ENCODE data around the gene OVOL1.
"Not testable (repeated sequence)": the region's sequence is repeated elsewhere in the genome, so short reads cannot be mapped to it uniquely, and the experiment has no call there.

Gene OVOL1

DNA sequence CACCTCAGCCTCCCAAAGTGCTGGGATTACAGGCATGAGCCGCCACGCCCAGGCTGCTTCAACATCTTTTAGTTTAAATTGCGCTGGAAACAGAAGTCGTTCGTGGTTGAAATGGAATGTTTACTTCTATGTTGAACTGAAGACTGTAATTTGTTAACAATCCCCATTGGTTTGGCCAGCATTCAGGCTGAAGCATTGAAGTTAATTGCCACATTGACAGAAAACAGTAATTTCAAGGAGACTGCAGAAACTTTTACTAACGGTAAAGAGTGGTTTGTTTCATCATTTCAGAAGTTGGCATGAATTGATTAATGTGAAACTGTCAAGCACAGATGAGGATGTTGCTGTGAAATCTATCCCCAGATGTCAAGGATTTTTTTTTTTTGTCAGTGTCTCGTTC is 20.3 kb upstream of the OVOL1 start:
- TF ChIP-seq, protein P1, sequence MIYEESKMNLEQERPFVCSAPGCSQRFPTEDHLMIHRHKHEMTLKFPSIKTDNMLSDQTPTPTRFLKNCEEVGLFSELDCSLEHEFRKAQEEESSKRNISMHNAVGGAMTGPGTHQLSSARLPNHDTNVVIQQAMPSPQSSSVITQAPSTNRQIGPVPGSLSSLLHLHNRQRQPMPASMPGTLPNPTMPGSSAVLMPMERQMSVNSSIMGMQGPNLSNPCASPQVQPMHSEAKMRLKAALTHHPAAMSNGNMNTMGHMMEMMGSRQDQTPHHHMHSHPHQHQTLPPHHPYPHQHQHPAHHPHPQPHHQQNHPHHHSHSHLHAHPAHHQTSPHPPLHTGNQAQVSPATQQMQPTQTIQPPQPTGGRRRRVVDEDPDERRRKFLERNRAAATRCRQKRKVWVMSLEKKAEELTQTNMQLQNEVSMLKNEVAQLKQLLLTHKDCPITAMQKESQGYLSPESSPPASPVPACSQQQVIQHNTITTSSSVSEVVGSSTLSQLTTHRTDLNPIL (CRISPR knock-in tag; IDR thresholded peaks at IDR 0.05; ENCODE audit: low read depth): no peak
- TF ChIP-seq, protein P2, sequence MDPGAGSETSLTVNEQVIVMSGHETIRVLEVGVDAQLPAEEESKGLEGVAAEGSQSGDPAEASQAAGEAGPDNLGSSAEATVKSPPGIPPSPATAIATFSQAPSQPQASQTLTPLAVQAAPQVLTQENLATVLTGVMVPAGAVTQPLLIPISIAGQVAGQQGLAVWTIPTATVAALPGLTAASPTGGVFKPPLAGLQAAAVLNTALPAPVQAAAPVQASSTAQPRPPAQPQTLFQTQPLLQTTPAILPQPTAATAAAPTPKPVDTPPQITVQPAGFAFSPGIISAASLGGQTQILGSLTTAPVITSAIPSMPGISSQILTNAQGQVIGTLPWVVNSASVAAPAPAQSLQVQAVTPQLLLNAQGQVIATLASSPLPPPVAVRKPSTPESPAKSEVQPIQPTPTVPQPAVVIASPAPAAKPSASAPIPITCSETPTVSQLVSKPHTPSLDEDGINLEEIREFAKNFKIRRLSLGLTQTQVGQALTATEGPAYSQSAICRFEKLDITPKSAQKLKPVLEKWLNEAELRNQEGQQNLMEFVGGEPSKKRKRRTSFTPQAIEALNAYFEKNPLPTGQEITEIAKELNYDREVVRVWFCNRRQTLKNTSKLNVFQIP (CRISPR knock-in tag; IDR thresholded peaks at IDR 0.05; ENCODE audit: borderline replicate concordance, low read depth): no peak
- TF ChIP-seq, protein P3, sequence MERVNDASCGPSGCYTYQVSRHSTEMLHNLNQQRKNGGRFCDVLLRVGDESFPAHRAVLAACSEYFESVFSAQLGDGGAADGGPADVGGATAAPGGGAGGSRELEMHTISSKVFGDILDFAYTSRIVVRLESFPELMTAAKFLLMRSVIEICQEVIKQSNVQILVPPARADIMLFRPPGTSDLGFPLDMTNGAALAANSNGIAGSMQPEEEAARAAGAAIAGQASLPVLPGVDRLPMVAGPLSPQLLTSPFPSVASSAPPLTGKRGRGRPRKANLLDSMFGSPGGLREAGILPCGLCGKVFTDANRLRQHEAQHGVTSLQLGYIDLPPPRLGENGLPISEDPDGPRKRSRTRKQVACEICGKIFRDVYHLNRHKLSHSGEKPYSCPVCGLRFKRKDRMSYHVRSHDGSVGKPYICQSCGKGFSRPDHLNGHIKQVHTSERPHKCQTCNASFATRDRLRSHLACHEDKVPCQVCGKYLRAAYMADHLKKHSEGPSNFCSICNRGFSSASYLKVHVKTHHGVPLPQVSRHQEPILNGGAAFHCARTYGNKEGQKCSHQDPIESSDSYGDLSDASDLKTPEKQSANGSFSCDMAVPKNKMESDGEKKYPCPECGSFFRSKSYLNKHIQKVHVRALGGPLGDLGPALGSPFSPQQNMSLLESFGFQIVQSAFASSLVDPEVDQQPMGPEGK (CRISPR knock-in tag; IDR thresholded peaks at IDR 0.05; ENCODE audit: borderline replicate concordance): no peak
- TF ChIP-seq RARB (CRISPR knock-in tag; IDR thresholded peaks at IDR 0.05) (no peak), ZC3H10 (CRISPR knock-in tag; IDR thresholded peaks at IDR 0.05) (no peak), PPARA (CRISPR knock-in tag; IDR thresholded peaks at IDR 0.05; ENCODE audit: borderline replicate concordance) (no peak), ZNF70 (CRISPR knock-in tag; IDR thresholded peaks at IDR 0.05) (no peak), ZNF8 (CRISPR knock-in tag; IDR thresholded peaks at IDR 0.05) (no peak), ARNTL (CRISPR knock-in tag; IDR thresholded peaks at IDR 0.05; ENCODE audit: borderline replicate concordance, low read depth) (no peak), TCF4 (CRISPR knock-in tag; IDR thresholded peaks at IDR 0.05; ENCODE audit: borderline replicate concordance) (no peak), GLIS3 (CRISPR knock-in tag; IDR thresholded peaks at IDR 0.05) (no peak)
- TF ChIP-seq, protein P4, sequence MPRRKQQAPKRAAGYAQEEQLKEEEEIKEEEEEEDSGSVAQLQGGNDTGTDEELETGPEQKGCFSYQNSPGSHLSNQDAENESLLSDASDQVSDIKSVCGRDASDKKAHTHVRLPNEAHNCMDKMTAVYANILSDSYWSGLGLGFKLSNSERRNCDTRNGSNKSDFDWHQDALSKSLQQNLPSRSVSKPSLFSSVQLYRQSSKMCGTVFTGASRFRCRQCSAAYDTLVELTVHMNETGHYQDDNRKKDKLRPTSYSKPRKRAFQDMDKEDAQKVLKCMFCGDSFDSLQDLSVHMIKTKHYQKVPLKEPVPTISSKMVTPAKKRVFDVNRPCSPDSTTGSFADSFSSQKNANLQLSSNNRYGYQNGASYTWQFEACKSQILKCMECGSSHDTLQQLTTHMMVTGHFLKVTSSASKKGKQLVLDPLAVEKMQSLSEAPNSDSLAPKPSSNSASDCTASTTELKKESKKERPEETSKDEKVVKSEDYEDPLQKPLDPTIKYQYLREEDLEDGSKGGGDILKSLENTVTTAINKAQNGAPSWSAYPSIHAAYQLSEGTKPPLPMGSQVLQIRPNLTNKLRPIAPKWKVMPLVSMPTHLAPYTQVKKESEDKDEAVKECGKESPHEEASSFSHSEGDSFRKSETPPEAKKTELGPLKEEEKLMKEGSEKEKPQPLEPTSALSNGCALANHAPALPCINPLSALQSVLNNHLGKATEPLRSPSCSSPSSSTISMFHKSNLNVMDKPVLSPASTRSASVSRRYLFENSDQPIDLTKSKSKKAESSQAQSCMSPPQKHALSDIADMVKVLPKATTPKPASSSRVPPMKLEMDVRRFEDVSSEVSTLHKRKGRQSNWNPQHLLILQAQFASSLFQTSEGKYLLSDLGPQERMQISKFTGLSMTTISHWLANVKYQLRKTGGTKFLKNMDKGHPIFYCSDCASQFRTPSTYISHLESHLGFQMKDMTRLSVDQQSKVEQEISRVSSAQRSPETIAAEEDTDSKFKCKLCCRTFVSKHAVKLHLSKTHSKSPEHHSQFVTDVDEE (CRISPR knock-in tag; IDR thresholded peaks at IDR 0.05): no peak
- peak; percentile 58 for ATAC-seq

DNA sequence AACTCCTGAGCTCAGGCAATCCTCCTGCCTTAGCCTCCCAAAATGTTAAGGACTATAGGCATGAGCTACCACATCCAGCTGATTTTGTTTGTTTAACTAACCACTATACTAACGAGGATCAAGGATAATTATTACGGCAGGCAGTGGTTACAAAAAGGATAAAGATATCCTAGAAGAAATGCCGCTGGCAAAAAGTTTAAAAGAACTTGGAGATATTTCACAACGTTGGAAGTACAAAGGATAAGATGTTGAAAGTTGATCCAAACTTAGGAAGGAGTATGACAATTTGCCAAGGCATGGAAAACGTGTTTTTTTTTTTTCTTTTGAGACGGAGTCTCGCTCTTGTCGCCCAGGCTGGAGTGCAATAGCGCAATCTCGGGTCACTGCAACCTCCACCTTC is 19.5 kb upstream of the OVOL1 start:
- TF ChIP-seq TOX (CRISPR knock-in tag; IDR thresholded peaks at IDR 0.05; ENCODE audit: borderline replicate concordance): no peak
- TF ChIP-seq ZNF70 (CRISPR knock-in tag; IDR thresholded peaks at IDR 0.05): no peak
- no peak for TF ChIP-seq ZC3H10 (CRISPR knock-in tag; IDR thresholded peaks at IDR 0.05)
- TF ChIP-seq, protein P2 (CRISPR knock-in tag; IDR thresholded peaks at IDR 0.05; ENCODE audit: borderline replicate concordance, low read depth): no peak
- no peak for TF ChIP-seq ZFP3 (CRISPR knock-in tag; IDR thresholded peaks at IDR 0.05)
- TF ChIP-seq, protein P1 (CRISPR knock-in tag; IDR thresholded peaks at IDR 0.05; ENCODE audit: low read depth): no peak
- TF ChIP-seq, protein P4 (CRISPR knock-in tag; IDR thresholded peaks at IDR 0.05): no peak
- no peak for TF ChIP-seq ZNF8 (CRISPR knock-in tag; IDR thresholded peaks at IDR 0.05)
- no peak for TF ChIP-seq SNAI2 (CRISPR knock-in tag; IDR thresholded peaks at IDR 0.05)
- no peak for TF ChIP-seq OSR1 (CRISPR knock-in tag; IDR thresholded peaks at IDR 0.05)
- TF ChIP-seq ESRRG (CRISPR knock-in tag; IDR thresholded peaks at IDR 0.05): no peak
- TF ChIP-seq ZNF565 (CRISPR knock-in tag; conservative IDR thresholded peaks at IDR 0.05; ENCODE audit: low read depth): no peak
- TF ChIP-seq, protein P3 (CRISPR knock-in tag; IDR thresholded peaks at IDR 0.05; ENCODE audit: borderline replicate concordance): no peak
- no peak for TF ChIP-seq CSDC2 (CRISPR knock-in tag; IDR thresholded peaks at IDR 0.05)

DNA sequence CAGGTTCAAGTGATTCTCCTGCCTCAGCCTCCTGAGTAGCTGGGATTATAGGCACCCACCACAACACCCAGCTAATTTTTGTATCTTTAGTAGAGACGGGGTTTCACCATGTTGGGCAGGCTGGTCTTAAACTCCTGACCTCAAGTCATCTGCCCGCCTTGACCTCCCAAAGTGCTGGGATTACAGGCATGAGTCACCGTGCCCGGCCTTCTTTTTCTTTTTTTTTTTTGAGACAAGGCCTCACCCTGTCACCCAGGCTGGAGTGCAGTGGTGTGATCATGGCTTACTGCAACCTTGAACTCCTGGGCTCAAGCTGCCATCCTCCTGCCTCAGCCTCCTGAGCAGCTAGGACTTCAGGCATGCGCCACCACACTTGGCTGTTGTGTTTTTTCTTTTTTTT is 19.1 kb upstream of the OVOL1 start:
- ATAC-seq: not testable (repeated sequence)

More for the DNA sequence above, 19.5 kb upstream of the OVOL1 start:
- ATAC-seq: no peak
